HG03342 (cell line): Measurements from ENCODE around the gene ZNF445.
"Not testable (repeated sequence)": the region's sequence is repeated elsewhere in the genome, so short reads cannot be mapped to it uniquely, and the experiment has no call there.

Experiments used
- ATAC-seq: cut with Tn5 transposase; IDR thresholded peaks from one replicate; pipeline ENCODE4 v1.9.1; 2021; ENCODE audit warnings: mild to moderate bottlenecking, moderate library complexity; ENCODE audit not compliant: unreplicated experiment

ZNF445 gene

GRCh38 chr3:44437800-44438199, 39.7 kb downstream of the ZNF445 start:
- no peak for ATAC-seq

GRCh38 chr3:44436181-44436580, 41.3 kb downstream of the ZNF445 start:
- ATAC-seq: no peak

GRCh38 chr3:44434834-44435510, 42.5 kb downstream of the ZNF445 start:
- no peak for ATAC-seq

GRCh38 chr3:44430466-44430865, 47.0 kb downstream of the ZNF445 start:
- no peak for ATAC-seq

- no peak for ATAC-seq
Measured at GRCh38 chr3:44429459-44429858, 48.0 kb downstream of the ZNF445 start.

GRCh38 chr3:44428910-44429309, 48.6 kb downstream of the ZNF445 start:
- ATAC-seq: no peak

GRCh38 chr3:44427683-44428082, 49.8 kb downstream of the ZNF445 start:
- ATAC-seq: no peak

GRCh38 chr3:44424758-44425157, 52.7 kb downstream of the ZNF445 start:
- no peak for ATAC-seq

- no peak for ATAC-seq
Measured at GRCh38 chr3:44421280-44421679, 56.2 kb downstream of the ZNF445 start.

- no peak for ATAC-seq
Measured at GRCh38 chr3:44420676-44421075, 56.8 kb downstream of the ZNF445 start.

- ATAC-seq: no peak
Measured at GRCh38 chr3:44419923-44420650, 57.4 kb downstream of the ZNF445 start.

GRCh38 chr3:44419116-44419922, 58.2 kb downstream of the ZNF445 start:
- no peak for ATAC-seq

GRCh38 chr3:44418549-44418948, 58.9 kb downstream of the ZNF445 start:
- no peak for ATAC-seq

- not testable (repeated sequence) for ATAC-seq
Measured at GRCh38 chr3:44418118-44418517, 59.4 kb downstream of the ZNF445 start.

GRCh38 chr3:44416031-44417030, 61.1 kb downstream of the ZNF445 start:
- ATAC-seq: no peak

GRCh38 chr3:44415421-44415820, 62.0 kb downstream of the ZNF445 start:
- ATAC-seq: no peak

- ATAC-seq: no peak
Measured at GRCh38 chr3:44414517-44415090, 62.9 kb downstream of the ZNF445 start.

- no peak for ATAC-seq
Measured at GRCh38 chr3:44412365-44412764, 65.1 kb downstream of the ZNF445 start.

GRCh38 chr3:44411031-44411645, 66.3 kb downstream of the ZNF445 start:
- ATAC-seq: no peak
